ENCODE results near the gene CLDN24. TPM values are rescaled to one million over a fixed set of nuclear protein-coding genes. Genes with fewer than 3 reads are reported as not detected.

CLDN24 gene
- total RNA-seq, 1 donor from 2014 or later, result not detected

DNA sequence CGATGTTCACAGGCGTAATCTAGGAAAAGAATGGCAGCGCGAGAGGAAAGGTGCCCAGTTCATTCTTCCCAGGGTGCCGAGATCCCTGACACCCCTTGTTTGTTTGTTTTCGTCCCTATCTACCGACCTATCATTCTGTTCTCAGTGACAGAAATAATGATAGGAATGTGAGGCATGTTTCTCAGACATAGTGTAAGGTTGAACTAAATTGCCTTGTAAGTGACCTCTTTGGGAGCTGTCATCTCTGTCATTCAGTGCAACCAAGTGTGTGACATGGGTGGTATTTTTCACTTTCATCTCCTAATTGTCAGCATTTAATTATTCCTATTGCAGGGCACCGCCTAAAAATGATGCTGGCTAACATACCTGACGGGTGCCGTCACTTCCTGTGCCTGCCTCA is 26.5 kb downstream of the CLDN24 start:
- Histone ChIP-seq H3K9ac (no peak overlapping the region), H3K36me3 (peaks cover 4% of the 10 kb centered on the region), H3F3A (ENCODE audit: low read depth) (peaks cover 4% of the 10 kb centered on the region), H2AFZ (replicated peaks) (no peak overlapping the region), H3K4me3 (no peak overlapping the region), H4K20me1 (ENCODE audit: low read depth) (no peaks in the 10 kb centered on the region), H3K4me2 (no peak overlapping the region), H3K27ac (no peak overlapping the region), H3K4me1 (peaks cover 5% of the 10 kb centered on the region), H3K79me2 (ENCODE audit: low read depth) (no peaks in the 10 kb centered on the region), H3K27me3 (no peaks in the 10 kb centered on the region), H3K9me3 (ENCODE audit: low read depth) (no peaks in the 10 kb centered on the region)
- Mint-ChIP-seq H3K36me3 (peaks cover 18% of the 10 kb centered on the region), H3K4me1 (peaks cover 7% of the 10 kb centered on the region), H3K27me3 (ENCODE audit: insufficient read depth, low read depth) (no peaks in the 10 kb centered on the region), H3K9me3 (no peaks in the 10 kb centered on the region), H3K4me3 (no peak overlapping the region), H3K27ac (no peak overlapping the region)
- no peak for DNase-seq (ENCODE audit: low spot score)
- no peak for TF ChIP-seq EZH2 (IDR thresholded peaks at IDR 0.05)
- TF ChIP-seq, protein P1, sequence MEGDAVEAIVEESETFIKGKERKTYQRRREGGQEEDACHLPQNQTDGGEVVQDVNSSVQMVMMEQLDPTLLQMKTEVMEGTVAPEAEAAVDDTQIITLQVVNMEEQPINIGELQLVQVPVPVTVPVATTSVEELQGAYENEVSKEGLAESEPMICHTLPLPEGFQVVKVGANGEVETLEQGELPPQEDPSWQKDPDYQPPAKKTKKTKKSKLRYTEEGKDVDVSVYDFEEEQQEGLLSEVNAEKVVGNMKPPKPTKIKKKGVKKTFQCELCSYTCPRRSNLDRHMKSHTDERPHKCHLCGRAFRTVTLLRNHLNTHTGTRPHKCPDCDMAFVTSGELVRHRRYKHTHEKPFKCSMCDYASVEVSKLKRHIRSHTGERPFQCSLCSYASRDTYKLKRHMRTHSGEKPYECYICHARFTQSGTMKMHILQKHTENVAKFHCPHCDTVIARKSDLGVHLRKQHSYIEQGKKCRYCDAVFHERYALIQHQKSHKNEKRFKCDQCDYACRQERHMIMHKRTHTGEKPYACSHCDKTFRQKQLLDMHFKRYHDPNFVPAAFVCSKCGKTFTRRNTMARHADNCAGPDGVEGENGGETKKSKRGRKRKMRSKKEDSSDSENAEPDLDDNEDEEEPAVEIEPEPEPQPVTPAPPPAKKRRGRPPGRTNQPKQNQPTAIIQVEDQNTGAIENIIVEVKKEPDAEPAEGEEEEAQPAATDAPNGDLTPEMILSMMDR (IDR thresholded peaks at IDR 0.05), result no peak
- no peak for TF ChIP-seq EZH2phosphoT487 (IDR thresholded peaks at IDR 0.05)

DNA sequence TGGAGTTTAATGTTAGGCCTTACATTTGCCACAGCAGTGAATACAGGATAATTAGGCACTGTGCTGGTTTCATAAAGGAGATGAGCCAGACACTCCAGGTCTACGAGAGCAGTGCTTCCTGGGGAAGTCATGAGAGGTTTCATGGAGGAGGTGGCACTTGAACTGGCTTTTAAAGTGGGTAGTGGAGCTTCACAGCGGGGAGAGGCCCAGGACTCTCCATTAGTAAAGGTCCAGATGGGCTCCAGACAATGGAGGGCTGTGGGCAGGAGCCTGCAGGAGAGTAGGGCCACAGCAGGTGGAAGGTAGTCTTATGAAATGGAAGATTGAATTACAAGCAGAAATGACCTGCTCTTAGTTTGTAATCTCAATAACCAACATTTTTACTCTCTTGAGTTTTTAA is 31.2 kb downstream of the CLDN24 start:
- Histone ChIP-seq H3K27me3 (no peaks in the 10 kb centered on the region), H3K4me2 (no peak overlapping the region), H2AFZ (replicated peaks) (no peak overlapping the region), H3K27ac (no peak overlapping the region), H4K20me1 (ENCODE audit: low read depth) (no peaks in the 10 kb centered on the region), H3K79me2 (ENCODE audit: low read depth) (no peaks in the 10 kb centered on the region), H3K9ac (no peak overlapping the region), H3K4me1 (no peaks in the 10 kb centered on the region), H3K4me3 (no peak overlapping the region), H3K9me3 (ENCODE audit: low read depth) (no peaks in the 10 kb centered on the region), H3F3A (ENCODE audit: low read depth) (peaks cover 4% of the 10 kb centered on the region), H3K36me3 (peaks cover 4% of the 10 kb centered on the region)
- H3K36me3 Mint-ChIP-seq, result peaks cover 26% of the 10 kb centered on the region
- TF ChIP-seq EZH2 (IDR thresholded peaks at IDR 0.05), result no peak
- TF ChIP-seq EZH2phosphoT487 (IDR thresholded peaks at IDR 0.05), result no peak
- TF ChIP-seq, protein P1 (IDR thresholded peaks at IDR 0.05), result no peak
- H3K27me3 Mint-ChIP-seq (ENCODE audit: insufficient read depth, low read depth), result peaks cover 5% of the 10 kb centered on the region
- H3K27ac Mint-ChIP-seq, result no peak overlapping the region
- no peak overlapping the region for H3K4me3 Mint-ChIP-seq
- peaks cover 3% of the 10 kb centered on the region for H3K4me1 Mint-ChIP-seq
- no peaks in the 10 kb centered on the region for H3K9me3 Mint-ChIP-seq
- no peak for DNase-seq (ENCODE audit: low spot score)

DNA sequence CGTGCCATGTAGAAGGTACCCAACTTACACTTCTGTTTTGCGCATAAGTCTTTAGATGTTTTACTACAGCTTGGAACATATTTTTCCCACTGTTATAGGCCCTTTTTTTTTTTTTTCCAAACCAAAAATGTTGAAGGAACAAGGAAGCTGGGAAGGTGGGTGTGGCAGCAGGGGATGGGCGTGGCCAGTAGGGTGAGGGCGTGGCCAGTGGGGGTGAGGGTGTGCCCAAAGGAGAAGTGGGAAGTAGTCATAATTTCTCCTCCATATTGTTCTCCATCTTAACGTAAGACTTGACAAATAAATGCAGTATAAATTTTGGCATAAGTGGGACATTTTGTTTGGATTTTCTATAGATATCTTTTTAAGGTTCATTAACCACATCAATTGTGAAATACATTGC is 32.5 kb downstream of the CLDN24 start:
- H3K4me2 ChIP-seq, result no peak overlapping the region
- H3K4me1 ChIP-seq, result no peaks in the 10 kb centered on the region
- no peak overlapping the region for H3K27ac ChIP-seq
- TF ChIP-seq EZH2 (IDR thresholded peaks at IDR 0.05) (no peak), EZH2phosphoT487 (IDR thresholded peaks at IDR 0.05) (no peak)
- TF ChIP-seq, protein P1 (IDR thresholded peaks at IDR 0.05), result no peak
- Mint-ChIP-seq H3K36me3 (peaks cover 28% of the 10 kb centered on the region), H3K27me3 (ENCODE audit: insufficient read depth, low read depth) (peaks cover 5% of the 10 kb centered on the region), H3K4me1 (peaks cover 3% of the 10 kb centered on the region), H3K9me3 (no peaks in the 10 kb centered on the region), H3K27ac (no peak overlapping the region), H3K4me3 (no peak overlapping the region)
- H3K79me2 ChIP-seq (ENCODE audit: low read depth), result no peaks in the 10 kb centered on the region
- no peaks in the 10 kb centered on the region for H3K9me3 ChIP-seq (ENCODE audit: low read depth)
- peaks cover 4% of the 10 kb centered on the region for H3K36me3 ChIP-seq
- DNase-seq (ENCODE audit: low spot score), result no peak
- H3K9ac ChIP-seq, result no peak overlapping the region
- H3K4me3 ChIP-seq, result no peak overlapping the region
- H3F3A ChIP-seq (ENCODE audit: low read depth), result no peaks in the 10 kb centered on the region
- H3K27me3 ChIP-seq, result no peaks in the 10 kb centered on the region
- H2AFZ ChIP-seq (replicated peaks), result no peak overlapping the region
- H4K20me1 ChIP-seq (ENCODE audit: low read depth), result no peaks in the 10 kb centered on the region
